Measurements from ENCODE around the gene MPHOSPH10. TPM values are rescaled to one million over a fixed set of nuclear protein-coding genes. Genes with fewer than 3 reads are reported as not detected.

MPHOSPH10 gene
- polyA plus RNA-seq, 1 of the 3 experiments (the other 2 are of a cell fraction) = 8.7 TPM

DNA sequence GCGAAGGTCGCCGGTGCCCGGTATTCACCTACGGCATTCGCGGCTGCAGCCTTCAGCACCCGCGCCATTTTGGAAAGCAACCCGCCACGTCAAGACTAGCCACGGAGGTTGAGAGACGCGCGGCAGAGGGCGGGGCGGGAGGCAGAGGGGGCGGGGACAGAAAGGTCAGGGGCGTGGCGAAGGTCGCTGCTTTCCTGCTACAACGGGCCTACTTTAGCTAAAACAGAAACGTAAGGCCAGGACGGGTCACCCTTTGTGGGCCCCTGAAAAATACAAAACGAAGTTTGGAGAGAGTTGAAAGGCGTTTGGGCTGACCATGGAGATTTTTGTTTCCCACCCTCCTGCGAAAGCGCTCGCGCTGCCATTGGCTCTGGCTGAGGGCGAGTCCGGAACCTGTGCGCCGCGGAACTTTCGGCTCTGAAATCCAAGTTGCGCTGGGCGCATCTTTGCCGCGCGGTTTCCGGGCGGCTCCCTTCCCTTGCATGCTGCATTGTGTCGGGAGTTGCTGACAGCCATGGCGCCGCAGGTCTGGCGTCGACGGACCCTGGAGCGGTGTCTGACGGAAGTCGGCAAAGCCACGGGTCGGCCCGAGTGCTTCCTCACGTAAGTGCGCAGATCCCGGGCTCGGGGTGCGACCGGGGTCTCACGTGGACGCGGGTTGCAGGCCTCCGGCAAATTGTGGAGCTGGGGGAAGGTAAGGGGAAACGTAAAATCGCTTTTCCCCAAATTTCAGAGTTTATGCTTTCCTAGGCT lies at the start of gene MPHOSPH10, which contains the start of gene MCEE (continued):
- 0 out of 2 replicates have a peak, but pooled peaks have one; percentile 30 for TF ChIP-seq IRF3 (IDR thresholded peaks at IDR 0.05; ENCODE audit: low read depth, low read length)
- TF ChIP-seq RAD21 (IDR thresholded peaks at IDR 0.05; ENCODE audit: low read length) = no peak
- no peak for TF ChIP-seq GATA2 (CRISPR knock-in tag; IDR thresholded peaks at IDR 0.05)
- TF ChIP-seq USF1 (IDR thresholded peaks at IDR 0.05; ENCODE audit: borderline replicate concordance, low read depth) = peak; percentile 57
- TF ChIP-seq RFX5 (IDR thresholded peaks at IDR 0.05; ENCODE audit: low read length) = no peak
- peak; percentile 99 for TF ChIP-seq MAX (IDR thresholded peaks at IDR 0.05; ENCODE audit: low read depth)
- TF ChIP-seq ZBTB33 (IDR thresholded peaks at IDR 0.05; ENCODE audit: borderline replicate concordance, low read depth) = peak; percentile 22; the same call in 1 of the 2 replicates

- H3K4me3 ChIP-seq (ENCODE audit: low read depth in 2 of 2, low read length in 1 of 2) = no peak overlapping the region
- TF ChIP-seq USF2 (IDR thresholded peaks at IDR 0.05; ENCODE audit: borderline replicate concordance, low read depth, low read length) (no peak), JUND (IDR thresholded peaks at IDR 0.05) (no peak), YY1 (IDR thresholded peaks at IDR 0.05; ENCODE audit: low read depth) (no peak), ELF1 (IDR thresholded peaks at IDR 0.05) (no peak), TCF12 (IDR thresholded peaks at IDR 0.05) (no peak), IRF3 (IDR thresholded peaks at IDR 0.05; ENCODE audit: low read depth, low read length) (no peak), TEAD4 (IDR thresholded peaks at IDR 0.05; ENCODE audit: borderline replicate concordance, insufficient read depth) (no peak), FOXJ3 (CRISPR knock-in tag; IDR thresholded peaks at IDR 0.05) (no peak), CHD2 (IDR thresholded peaks at IDR 0.05; ENCODE audit: low read length, partially characterized antibody) (no peak), SIN3A (IDR thresholded peaks at IDR 0.05; ENCODE audit: borderline replicate concordance, low read depth, low read length) (no peak), ZBTB33 (IDR thresholded peaks at IDR 0.05; ENCODE audit: borderline replicate concordance, low read depth) (no peak), RAD21 (IDR thresholded peaks at IDR 0.05; ENCODE audit: low read length) (no peak), RCOR1 (IDR thresholded peaks at IDR 0.05; ENCODE audit: low read length) (no peak)
- TF ChIP-seq, protein P1, sequence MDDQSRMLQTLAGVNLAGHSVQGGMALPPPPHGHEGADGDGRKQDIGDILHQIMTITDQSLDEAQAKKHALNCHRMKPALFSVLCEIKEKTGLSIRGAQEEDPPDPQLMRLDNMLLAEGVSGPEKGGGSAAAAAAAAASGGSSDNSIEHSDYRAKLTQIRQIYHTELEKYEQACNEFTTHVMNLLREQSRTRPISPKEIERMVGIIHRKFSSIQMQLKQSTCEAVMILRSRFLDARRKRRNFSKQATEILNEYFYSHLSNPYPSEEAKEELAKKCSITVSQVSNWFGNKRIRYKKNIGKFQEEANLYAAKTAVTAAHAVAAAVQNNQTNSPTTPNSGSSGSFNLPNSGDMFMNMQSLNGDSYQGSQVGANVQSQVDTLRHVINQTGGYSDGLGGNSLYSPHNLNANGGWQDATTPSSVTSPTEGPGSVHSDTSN (IDR thresholded peaks at IDR 0.05) = no peak
Measured at GRCh38 chr2:71082402-71083252, 47.8 kb upstream of the MPHOSPH10 start.

More at GRCh38 chr2:71082402-71083252, 47.8 kb upstream of the MPHOSPH10 start:
- Histone ChIP-seq H3K9me2 (no peaks in the 10 kb centered on the region), H2AFZ (ENCODE audit: low read depth) (no peak overlapping the region), H3K9me3 (no peaks in the 10 kb centered on the region), H3F3A (replicated peaks; ENCODE audit: insufficient read depth) (no peaks in the 10 kb centered on the region), H3K4me1 (ENCODE audit: control insufficient read depth in 1 of 2, insufficient read depth in 2 of 2, low read depth in 1 of 2, low read length in 1 of 2) (no peaks in the 10 kb centered on the region), H3K36me3 (replicated peaks in 1 of 2; ENCODE audit: control insufficient read depth in 1 of 2, insufficient read depth in 2 of 2, low read length in 1 of 2) (peaks cover 6 to 13% of the 10 kb centered on the region in 2 experiments), H3K79me2 (ENCODE audit: insufficient read depth) (no peaks in the 10 kb centered on the region), H4K20me1 (ENCODE audit: insufficient read depth) (no peaks in the 10 kb centered on the region), H3K27ac (ENCODE audit: low read depth in 2 of 2, low read length in 1 of 2) (no peak overlapping the region), H3K4me2 (no peak overlapping the region), H3K9ac (no peak overlapping the region), H3K27me3 (ENCODE audit: insufficient read depth) (no peaks in the 10 kb centered on the region)
- DNase-seq = no peak
- ChIA-PET CTCF (interaction anchor here (1.5 kb wide), 1 partner anchor 14 kb away, joined by 3 read pairs; the partner anchor contains the start of gene NAGK), POLR2A (no interaction called here)
- 87% methylated on average over 5 of the region's 5 CpGs for WGBS (ENCODE audit: low lambda C conversion rate)

Data from SK-N-SH (cell line).